HepG2 (cell line): ENCODE measurements around the gene CCDC8. TPM values are rescaled to one million over a fixed set of nuclear protein-coding genes. Genes with fewer than 3 reads are reported as not detected.

Source experiments
- ATAC-seq: fragments of 200-7000 bp; cut with Tn5 transposase; 3 replicates; pipeline ENCODE4 v1.9.1; 2020; ENCODE audit warnings: mild to moderate bottlenecking, moderate library complexity
- BruUV-seq: library from RNA; stranded (reverse); fragments of 400-500 nt; replicated peaks from 2 replicates; lab custom pipeline; 2021; lab: Mats Ljungman, UMichigan
- CTCF ChIA-PET: fragments of 300-600 bp; formaldehyde crosslinking; extraction: SDS; loops from one replicate; lab custom pipeline; 2021; ENCODE audit warnings: low total read pairs, inconsistent platforms, low intra/inter-chr PET ratio; lab: Yijun Ruan, JAX
- POLR2A ChIA-PET: fragments of 350-600 bp; sonication (Branson Sonifier 250); formaldehyde crosslinking; loops from one replicate; lab custom pipeline; 2020; ENCODE audit warnings: antibody characterized with exemption, inconsistent platforms; lab: Yijun Ruan, JAX
- DNase-seq: peaks from one replicate; pipeline ENCODE4 v3.0.0-alpha.2; 2015; ENCODE audit warnings: low spot score
- FAIRE-seq: peaks from 3 replicates; lab custom pipeline; 2011; peaks lifted over from hg19 to GRCh38; lab: Jason Lieb, UNC
- H2AFZ ChIP-seq: one replicate; pipeline ENCODE4 v1.6.1; 2011; ENCODE audit warnings: low read length, inconsistent platforms
- H3K27ac ChIP-seq: fragments of 300-600 bp; 3 replicates; pipeline ENCODE4 v1.8.0; 2011; ENCODE audit warnings: mixed run types, mild to moderate bottlenecking, mixed read lengths, low read length, inconsistent platforms; ENCODE audit not compliant: insufficient read depth; ENCODE audit errors: extremely low read length
- H3K27me3 ChIP-seq, 2 experiments: fragments of 200-600 bp in 1 of 2; 2 replicates in 1 of 2; 3 replicates in 1 of 2; pipeline versions ENCODE4 v1.6.0 to v1.8.0; 2011; ENCODE audit warnings: low read length in 2 of 2, mild to moderate bottlenecking in 2 of 2, moderate library complexity in 2 of 2, inconsistent platforms in 1 of 2; ENCODE audit not compliant: insufficient read depth in 2 of 2, control insufficient read depth in 1 of 2
- H3K36me3 ChIP-seq, 2 experiments: fragments of 200-600 bp in 1 of 2; replicated peaks in 1 of 2; 2 replicates in 1 of 2; 3 replicates in 1 of 2; pipeline versions ENCODE4 v1.5.1 to v1.8.0; 2011; ENCODE audit warnings: low read length in 2 of 2, inconsistent platforms in 1 of 2; ENCODE audit not compliant: insufficient read depth in 2 of 2, control insufficient read depth in 1 of 2
- H3K4me1 ChIP-seq: 2 replicates; pipeline ENCODE4 v1.5.1; 2012; ENCODE audit warnings: low read length, inconsistent platforms; ENCODE audit not compliant: insufficient read depth
- H3K4me2 ChIP-seq: 2 replicates; pipeline ENCODE4 v1.6.0; 2011; ENCODE audit warnings: low read depth, low read length, inconsistent platforms
- H3K4me3 ChIP-seq, 3 experiments: fragments of 200-600 bp in 1 of 3; sonication (generic), shearing (Covaris generic) in 1 of 3; replicated peaks in 1 of 3; 2 replicates each; pipeline ENCODE4 v1.5.1; 2011 to 2016; ENCODE audit warnings: low read length in 3 of 3, inconsistent platforms in 2 of 3, low read depth in 2 of 3, mild to moderate bottlenecking in 2 of 3, control low read depth in 1 of 3, mixed read lengths in 1 of 3; ENCODE audit not compliant: insufficient read depth in 1 of 3
- H3K79me2 ChIP-seq: one replicate; pipeline ENCODE4 v1.6.1; 2011; ENCODE audit warnings: low read length, inconsistent platforms; ENCODE audit not compliant: insufficient read depth
- H3K9ac ChIP-seq: 2 replicates; pipeline ENCODE4 v1.6.0; 2011; ENCODE audit warnings: mild to moderate bottlenecking, low read depth, low read length, inconsistent platforms; ENCODE audit not compliant: insufficient read depth
- H3K9me3 ChIP-seq: 2 replicates; pipeline ENCODE4 v1.5.1; 2012; ENCODE audit warnings: mild to moderate bottlenecking, low read length
- H4K20me1 ChIP-seq: 2 replicates; pipeline ENCODE4 v1.6.0; 2011; ENCODE audit warnings: inconsistent platforms, mild to moderate bottlenecking, low read length, moderate library complexity; ENCODE audit not compliant: insufficient read depth
- GLMP ChIP-seq: sonication (generic); formaldehyde crosslinking; IDR thresholded peaks from 2 replicates; pipeline ENCODE4 v1.9.0; 2021; ENCODE audit warnings: missing genetic modification reagents, mild to moderate bottlenecking, borderline replicate concordance
- RAD21 ChIP-seq: fragments of 450-650 bp; formaldehyde crosslinking; IDR thresholded peaks from 2 replicates; pipeline ENCODE4 v1.5.0; 2020; ENCODE audit warnings: mild to moderate bottlenecking
- STAG1 ChIP-seq: sonication (generic); formaldehyde crosslinking; IDR thresholded peaks from 2 replicates; pipeline ENCODE4 v1.4.0; 2020; ENCODE audit warnings: missing genetic modification reagents
- ZNF775 ChIP-seq: sonication (generic); formaldehyde crosslinking; IDR thresholded peaks from 2 replicates; pipeline ENCODE4 v1.4.0; 2020; ENCODE audit warnings: missing genetic modification reagents, mild to moderate bottlenecking, moderate library complexity, borderline replicate concordance
- WGBS: methylation state at CpG from one replicate; pipeline ENCODE4 v1.1.6; 2017; ENCODE audit warnings: low lambda C conversion rate; 5-methylcytosine and 5-hydroxymethylcytosine counted together
- in situ Hi-C: cut with HindIII; loops from 2 replicates; pipeline ENCODE4 v1.10.0; 2017; ENCODE audit warnings: low pct_unique_long_range_greater_than_20kb; ENCODE audit not compliant: extremely low pct_ligation_motif_present
- intact Hi-C: fragments of 100-400 bp; cut with micrococcal nuclease; formaldehyde crosslinking; loops from one replicate; pipeline ENCODE4 v1.10.0; 2022; ENCODE audit not compliant: unreplicated experiment
- polyA plus RNA-seq, 8 experiments: library from polyadenylated mRNA; depleted of rRNA in 3 of 8; stranded (reverse) in 7 of 8; unstranded in 1 of 8; fragments of >200 nt; fragmentation: Illumina TruSeq in 4 of 8; extraction: Trizol in 4 of 8; gene quantifications; 2 replicates each; pipeline versions ENCODE4 v1.2.1 to v1.2.3, GENCODE V29; 2011 to 2016; ENCODE audit warnings: low read depth in 4 of 8, missing spikeins in 1 of 8, mixed read lengths in 1 of 8; ENCODE audit not compliant: insufficient read depth in 1 of 8
- total RNA-seq, 5 experiments: library from RNA; depleted of rRNA; stranded (reverse); fragments of >200 nt; fragmentation: Illumina TruSeq; extraction: Trizol; gene quantifications; 2 replicates each; pipeline ENCODE4 v1.2.3, GENCODE V29; 2016; ENCODE audit warnings: low read depth in 1 of 5
- TF ChIP-seq, protein P1 (sequence below): sonication (generic); formaldehyde crosslinking; IDR thresholded peaks from 2 replicates; pipeline ENCODE4 v1.5.0; 2020; ENCODE audit warnings: mild to moderate bottlenecking, missing genetic modification reagents, moderate library complexity

Gene CCDC8
- total and polyA plus RNA-seq, 2 of the 13 experiments (the other 11 are each of a cell fraction or from before 2014, with no cell fraction given) = 0.04 TPM; not detected in 1

DNA sequence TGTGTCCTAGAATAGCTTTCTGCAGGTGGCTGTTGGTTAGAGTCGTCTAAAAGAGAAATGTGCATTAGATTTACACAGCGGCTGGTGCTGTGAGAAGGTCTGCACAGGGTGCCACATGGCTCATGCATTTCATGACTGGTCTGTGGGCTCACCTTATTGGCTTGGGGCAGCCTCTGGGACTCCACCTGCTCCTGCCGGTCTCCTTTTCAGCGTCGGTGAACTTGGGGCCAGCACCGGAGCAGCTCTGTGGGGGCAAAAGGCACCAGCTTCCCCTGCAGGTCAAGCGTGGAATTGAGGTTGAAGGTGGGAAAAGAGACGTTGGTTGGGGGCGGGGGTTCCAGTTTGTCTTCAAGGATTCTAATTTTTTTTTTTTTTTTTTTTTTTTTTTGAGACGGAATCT is 18.5 kb upstream of the CCDC8 start:
- intact Hi-C loops = loop anchor here (5.0 kb wide), 1 partner anchor 35 kb away; no protein-coding TSS in a partner anchor
- ATAC-seq = peak; percentile 76

More for the DNA sequence above, 18.5 kb upstream of the CCDC8 start:
- no peak overlapping the region for H2AFZ ChIP-seq
- peaks cover 15% of the 10 kb centered on the region; the same call in 1 of the 2 replicates for H3K4me1 ChIP-seq
- H3K79me2 ChIP-seq = no peaks in the 10 kb centered on the region
- FAIRE-seq (no peak), DNase-seq (no peak)
- ChIA-PET CTCF (interaction anchor here (1.4 to 1.5 kb wide), 2 partner anchors 30 to 36 kb away, joined by 6 to 12 read pairs; no protein-coding TSS in a partner anchor), POLR2A (no interaction called here)
- TF ChIP-seq, protein P1, sequence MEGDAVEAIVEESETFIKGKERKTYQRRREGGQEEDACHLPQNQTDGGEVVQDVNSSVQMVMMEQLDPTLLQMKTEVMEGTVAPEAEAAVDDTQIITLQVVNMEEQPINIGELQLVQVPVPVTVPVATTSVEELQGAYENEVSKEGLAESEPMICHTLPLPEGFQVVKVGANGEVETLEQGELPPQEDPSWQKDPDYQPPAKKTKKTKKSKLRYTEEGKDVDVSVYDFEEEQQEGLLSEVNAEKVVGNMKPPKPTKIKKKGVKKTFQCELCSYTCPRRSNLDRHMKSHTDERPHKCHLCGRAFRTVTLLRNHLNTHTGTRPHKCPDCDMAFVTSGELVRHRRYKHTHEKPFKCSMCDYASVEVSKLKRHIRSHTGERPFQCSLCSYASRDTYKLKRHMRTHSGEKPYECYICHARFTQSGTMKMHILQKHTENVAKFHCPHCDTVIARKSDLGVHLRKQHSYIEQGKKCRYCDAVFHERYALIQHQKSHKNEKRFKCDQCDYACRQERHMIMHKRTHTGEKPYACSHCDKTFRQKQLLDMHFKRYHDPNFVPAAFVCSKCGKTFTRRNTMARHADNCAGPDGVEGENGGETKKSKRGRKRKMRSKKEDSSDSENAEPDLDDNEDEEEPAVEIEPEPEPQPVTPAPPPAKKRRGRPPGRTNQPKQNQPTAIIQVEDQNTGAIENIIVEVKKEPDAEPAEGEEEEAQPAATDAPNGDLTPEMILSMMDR (CRISPR knock-in tag) = peak; percentile 68
- TF ChIP-seq RAD21 (CRISPR knock-in tag) (peak; percentile 65), STAG1 (peak; percentile 66), ZNF775 (no peak), GLMP (CRISPR knock-in tag) (no peak)
- no peaks in the 10 kb centered on the region for H3K36me3 ChIP-seq
- 4% methylated on average over 9 of the region's 10 CpGs for WGBS
- peaks cover 0 to 16% of the 10 kb centered on the region in 2 experiments; a peak in 3 of 5 replicates for H3K27me3 ChIP-seq
- no peak overlapping the region; a peak in 1 of 6 replicates for H3K4me3 ChIP-seq
- no TSS peak for BruUV-seq
- no peak overlapping the region for H3K4me2 ChIP-seq
- H3K9me3 ChIP-seq = no peaks in the 10 kb centered on the region
- in situ Hi-C loops = no loop called here
- H4K20me1 ChIP-seq = no peaks in the 10 kb centered on the region
- no peak overlapping the region for H3K9ac ChIP-seq
- H3K27ac ChIP-seq = no peak overlapping the region
